ENCODE results near the gene LCN10. TPM values are rescaled to one million over a fixed set of nuclear protein-coding genes. Genes with fewer than 3 reads are reported as not detected.

Gene LCN10
- total RNA-seq, 2 experiments from 2014 or later = not detected

GRCh38 chr9:136694163-136694871, 48.4 kb downstream of the LCN10 start:
- H3K36me3 Mint-ChIP-seq (ENCODE audit: low read depth) = no peaks in the 10 kb centered on the region
- H3K4me1 ChIP-seq (ENCODE audit: insufficient read depth, low read length) = peaks cover 3% of the 10 kb centered on the region
- peaks cover 22% of the 10 kb centered on the region for H3K27me3 Mint-ChIP-seq
- H3K36me3 ChIP-seq (ENCODE audit: insufficient read depth, low read length) = no peaks in the 10 kb centered on the region
- CTCF ChIA-PET = no interaction called here
- H3K4me3 ChIP-seq (ENCODE audit: low read length) = no peak overlapping the region
- POLR2A ChIA-PET = no interaction called here
- DNase-seq (peak in 4 of 14 experiments; percentile 14 to 56 (median 39)), ATAC-seq (ENCODE audit: poor library complexity) (no peak)
- peaks cover 11 to 12% of the 10 kb centered on the region in 2 experiments for H3K27me3 ChIP-seq (ENCODE audit: control insufficient read depth in 1 of 2, insufficient read depth in 2 of 2, low read length in 2 of 2)
- TF ChIP-seq CTCF (IDR thresholded peaks at IDR 0.05) = no peak
- no peak overlapping the region for H3K27ac ChIP-seq (ENCODE audit: low read depth in 1 of 2, low read length in 2 of 2)
- H3K9me3 Mint-ChIP-seq = no peaks in the 10 kb centered on the region
- H3K27ac Mint-ChIP-seq = no peak overlapping the region
- peaks cover 0 to 16% of the 10 kb centered on the region in 2 experiments for H3K9me3 ChIP-seq (ENCODE audit: control insufficient read depth in 1 of 2, insufficient read depth in 1 of 2, low read length in 2 of 2)
- no peak overlapping the region for H3K4me3 Mint-ChIP-seq
- intact Hi-C loops (cut with DNase I, micrococcal nuclease) = no loop called here
- no peaks in the 10 kb centered on the region for H3K4me1 Mint-ChIP-seq (ENCODE audit: low read depth)

- no peak for TF ChIP-seq CTCF (IDR thresholded peaks at IDR 0.05)
- Histone ChIP-seq H3K4me1 (ENCODE audit: insufficient read depth, low read length) (peaks cover 3% of the 10 kb centered on the region), H3K36me3 (ENCODE audit: insufficient read depth, low read length) (no peaks in the 10 kb centered on the region), H3K9me3 (ENCODE audit: control insufficient read depth in 1 of 2, insufficient read depth in 1 of 2, low read length in 2 of 2) (peaks cover 0 to 16% of the 10 kb centered on the region in 2 experiments), H3K27ac (ENCODE audit: low read depth in 1 of 2, low read length in 2 of 2) (no peak overlapping the region), H3K4me3 (ENCODE audit: low read length) (no peak overlapping the region), H3K27me3 (ENCODE audit: control insufficient read depth in 1 of 2, insufficient read depth in 2 of 2, low read length in 2 of 2) (peaks cover 11 to 12% of the 10 kb centered on the region in 2 experiments)
- no peak for DNase-seq
- Mint-ChIP-seq H3K9me3 (no peaks in the 10 kb centered on the region), H3K27me3 (peaks cover 18% of the 10 kb centered on the region), H3K4me3 (no peak overlapping the region), H3K4me1 (ENCODE audit: low read depth) (no peaks in the 10 kb centered on the region), H3K27ac (no peak overlapping the region), H3K36me3 (ENCODE audit: low read depth) (no peaks in the 10 kb centered on the region)
- intact Hi-C loops (cut with DNase I, micrococcal nuclease) = no loop called here
- ChIA-PET CTCF (no interaction called here), POLR2A (no interaction called here)
- no peak for ATAC-seq (ENCODE audit: poor library complexity)
Measured at GRCh38 chr9:136693490-136694162, 49.1 kb downstream of the LCN10 start.

GRCh38 chr9:136693135-136693489, 49.6 kb downstream of the LCN10 start:
- Histone ChIP-seq H3K36me3 (ENCODE audit: insufficient read depth, low read length) (no peaks in the 10 kb centered on the region), H3K4me1 (ENCODE audit: insufficient read depth, low read length) (peaks cover 4% of the 10 kb centered on the region), H3K27me3 (ENCODE audit: control insufficient read depth in 1 of 2, insufficient read depth in 2 of 2, low read length in 2 of 2) (peaks cover 11 to 12% of the 10 kb centered on the region in 2 experiments), H3K9me3 (ENCODE audit: control insufficient read depth in 1 of 2, insufficient read depth in 1 of 2, low read length in 2 of 2) (peaks cover 0 to 20% of the 10 kb centered on the region in 2 experiments), H3K4me3 (ENCODE audit: low read length) (no peak overlapping the region), H3K27ac (ENCODE audit: low read depth in 1 of 2, low read length in 2 of 2) (no peak overlapping the region)
- Mint-ChIP-seq H3K36me3 (ENCODE audit: low read depth) (no peaks in the 10 kb centered on the region), H3K9me3 (no peaks in the 10 kb centered on the region), H3K27me3 (peaks cover 16% of the 10 kb centered on the region), H3K4me1 (ENCODE audit: low read depth) (no peaks in the 10 kb centered on the region), H3K4me3 (no peak overlapping the region), H3K27ac (no peak overlapping the region)
- no peak for TF ChIP-seq CTCF (IDR thresholded peaks at IDR 0.05)
- POLR2A ChIA-PET = no interaction called here
- CTCF ChIA-PET = no interaction called here
- intact Hi-C loops (cut with DNase I, micrococcal nuclease) = no loop called here
- DNase-seq (no peak), ATAC-seq (ENCODE audit: poor library complexity) (no peak)

All from CD4-positive, alpha-beta T cell (primary cell).